ENCODE data around the gene SLC38A1.

DNA sequence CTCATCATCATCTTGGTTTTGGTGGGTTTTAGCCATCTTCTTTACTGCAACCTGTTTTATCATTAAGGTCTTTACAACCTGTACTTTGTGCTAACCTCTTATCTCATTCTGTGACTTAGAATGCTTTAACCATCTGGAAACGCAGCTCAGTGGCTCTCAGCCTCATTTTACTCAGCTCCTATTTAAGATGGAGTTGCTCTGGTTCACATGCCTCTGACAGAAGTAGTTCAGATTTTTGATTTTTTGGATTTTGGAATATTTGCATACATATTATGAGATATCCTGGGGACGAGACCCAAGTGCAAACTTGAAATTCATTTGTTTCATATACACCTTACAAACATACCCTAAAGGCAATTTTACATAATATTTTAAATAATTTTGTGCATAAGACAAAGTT lies 10.7 kb downstream of the SLC38A1 start:
- TF ChIP-seq, protein P1, sequence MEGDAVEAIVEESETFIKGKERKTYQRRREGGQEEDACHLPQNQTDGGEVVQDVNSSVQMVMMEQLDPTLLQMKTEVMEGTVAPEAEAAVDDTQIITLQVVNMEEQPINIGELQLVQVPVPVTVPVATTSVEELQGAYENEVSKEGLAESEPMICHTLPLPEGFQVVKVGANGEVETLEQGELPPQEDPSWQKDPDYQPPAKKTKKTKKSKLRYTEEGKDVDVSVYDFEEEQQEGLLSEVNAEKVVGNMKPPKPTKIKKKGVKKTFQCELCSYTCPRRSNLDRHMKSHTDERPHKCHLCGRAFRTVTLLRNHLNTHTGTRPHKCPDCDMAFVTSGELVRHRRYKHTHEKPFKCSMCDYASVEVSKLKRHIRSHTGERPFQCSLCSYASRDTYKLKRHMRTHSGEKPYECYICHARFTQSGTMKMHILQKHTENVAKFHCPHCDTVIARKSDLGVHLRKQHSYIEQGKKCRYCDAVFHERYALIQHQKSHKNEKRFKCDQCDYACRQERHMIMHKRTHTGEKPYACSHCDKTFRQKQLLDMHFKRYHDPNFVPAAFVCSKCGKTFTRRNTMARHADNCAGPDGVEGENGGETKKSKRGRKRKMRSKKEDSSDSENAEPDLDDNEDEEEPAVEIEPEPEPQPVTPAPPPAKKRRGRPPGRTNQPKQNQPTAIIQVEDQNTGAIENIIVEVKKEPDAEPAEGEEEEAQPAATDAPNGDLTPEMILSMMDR (conservative IDR thresholded peaks at IDR 0.05; ENCODE audit: low read depth in 2 of 2), result no peak
- TF ChIP-seq POLR2AphosphoS5 (IDR thresholded peaks at IDR 0.05; ENCODE audit: low read depth), result no peak
- TF ChIP-seq, protein P2, sequence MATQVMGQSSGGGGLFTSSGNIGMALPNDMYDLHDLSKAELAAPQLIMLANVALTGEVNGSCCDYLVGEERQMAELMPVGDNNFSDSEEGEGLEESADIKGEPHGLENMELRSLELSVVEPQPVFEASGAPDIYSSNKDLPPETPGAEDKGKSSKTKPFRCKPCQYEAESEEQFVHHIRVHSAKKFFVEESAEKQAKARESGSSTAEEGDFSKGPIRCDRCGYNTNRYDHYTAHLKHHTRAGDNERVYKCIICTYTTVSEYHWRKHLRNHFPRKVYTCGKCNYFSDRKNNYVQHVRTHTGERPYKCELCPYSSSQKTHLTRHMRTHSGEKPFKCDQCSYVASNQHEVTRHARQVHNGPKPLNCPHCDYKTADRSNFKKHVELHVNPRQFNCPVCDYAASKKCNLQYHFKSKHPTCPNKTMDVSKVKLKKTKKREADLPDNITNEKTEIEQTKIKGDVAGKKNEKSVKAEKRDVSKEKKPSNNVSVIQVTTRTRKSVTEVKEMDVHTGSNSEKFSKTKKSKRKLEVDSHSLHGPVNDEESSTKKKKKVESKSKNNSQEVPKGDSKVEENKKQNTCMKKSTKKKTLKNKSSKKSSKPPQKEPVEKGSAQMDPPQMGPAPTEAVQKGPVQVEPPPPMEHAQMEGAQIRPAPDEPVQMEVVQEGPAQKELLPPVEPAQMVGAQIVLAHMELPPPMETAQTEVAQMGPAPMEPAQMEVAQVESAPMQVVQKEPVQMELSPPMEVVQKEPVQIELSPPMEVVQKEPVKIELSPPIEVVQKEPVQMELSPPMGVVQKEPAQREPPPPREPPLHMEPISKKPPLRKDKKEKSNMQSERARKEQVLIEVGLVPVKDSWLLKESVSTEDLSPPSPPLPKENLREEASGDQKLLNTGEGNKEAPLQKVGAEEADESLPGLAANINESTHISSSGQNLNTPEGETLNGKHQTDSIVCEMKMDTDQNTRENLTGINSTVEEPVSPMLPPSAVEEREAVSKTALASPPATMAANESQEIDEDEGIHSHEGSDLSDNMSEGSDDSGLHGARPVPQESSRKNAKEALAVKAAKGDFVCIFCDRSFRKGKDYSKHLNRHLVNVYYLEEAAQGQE (IDR thresholded peaks at IDR 0.05; ENCODE audit: unreplicated experiment), result no peak
- TF ChIP-seq NANOG (IDR thresholded peaks at IDR 0.05; ENCODE audit: borderline replicate concordance), result no peak
- no peak for TF ChIP-seq EZH2 (IDR thresholded peaks at IDR 0.05; ENCODE audit: low read depth, unreplicated experiment)
- TF ChIP-seq EZH2phosphoT487 (IDR thresholded peaks at IDR 0.05; ENCODE audit: unreplicated experiment), result no peak
- no peak for TF ChIP-seq CREB1 (CRISPR knock-in tag; IDR thresholded peaks at IDR 0.05; ENCODE audit: low read depth)
- TF ChIP-seq JUNB (IDR thresholded peaks at IDR 0.05; ENCODE audit: unreplicated experiment), result no peak
- TF ChIP-seq, protein P3, sequence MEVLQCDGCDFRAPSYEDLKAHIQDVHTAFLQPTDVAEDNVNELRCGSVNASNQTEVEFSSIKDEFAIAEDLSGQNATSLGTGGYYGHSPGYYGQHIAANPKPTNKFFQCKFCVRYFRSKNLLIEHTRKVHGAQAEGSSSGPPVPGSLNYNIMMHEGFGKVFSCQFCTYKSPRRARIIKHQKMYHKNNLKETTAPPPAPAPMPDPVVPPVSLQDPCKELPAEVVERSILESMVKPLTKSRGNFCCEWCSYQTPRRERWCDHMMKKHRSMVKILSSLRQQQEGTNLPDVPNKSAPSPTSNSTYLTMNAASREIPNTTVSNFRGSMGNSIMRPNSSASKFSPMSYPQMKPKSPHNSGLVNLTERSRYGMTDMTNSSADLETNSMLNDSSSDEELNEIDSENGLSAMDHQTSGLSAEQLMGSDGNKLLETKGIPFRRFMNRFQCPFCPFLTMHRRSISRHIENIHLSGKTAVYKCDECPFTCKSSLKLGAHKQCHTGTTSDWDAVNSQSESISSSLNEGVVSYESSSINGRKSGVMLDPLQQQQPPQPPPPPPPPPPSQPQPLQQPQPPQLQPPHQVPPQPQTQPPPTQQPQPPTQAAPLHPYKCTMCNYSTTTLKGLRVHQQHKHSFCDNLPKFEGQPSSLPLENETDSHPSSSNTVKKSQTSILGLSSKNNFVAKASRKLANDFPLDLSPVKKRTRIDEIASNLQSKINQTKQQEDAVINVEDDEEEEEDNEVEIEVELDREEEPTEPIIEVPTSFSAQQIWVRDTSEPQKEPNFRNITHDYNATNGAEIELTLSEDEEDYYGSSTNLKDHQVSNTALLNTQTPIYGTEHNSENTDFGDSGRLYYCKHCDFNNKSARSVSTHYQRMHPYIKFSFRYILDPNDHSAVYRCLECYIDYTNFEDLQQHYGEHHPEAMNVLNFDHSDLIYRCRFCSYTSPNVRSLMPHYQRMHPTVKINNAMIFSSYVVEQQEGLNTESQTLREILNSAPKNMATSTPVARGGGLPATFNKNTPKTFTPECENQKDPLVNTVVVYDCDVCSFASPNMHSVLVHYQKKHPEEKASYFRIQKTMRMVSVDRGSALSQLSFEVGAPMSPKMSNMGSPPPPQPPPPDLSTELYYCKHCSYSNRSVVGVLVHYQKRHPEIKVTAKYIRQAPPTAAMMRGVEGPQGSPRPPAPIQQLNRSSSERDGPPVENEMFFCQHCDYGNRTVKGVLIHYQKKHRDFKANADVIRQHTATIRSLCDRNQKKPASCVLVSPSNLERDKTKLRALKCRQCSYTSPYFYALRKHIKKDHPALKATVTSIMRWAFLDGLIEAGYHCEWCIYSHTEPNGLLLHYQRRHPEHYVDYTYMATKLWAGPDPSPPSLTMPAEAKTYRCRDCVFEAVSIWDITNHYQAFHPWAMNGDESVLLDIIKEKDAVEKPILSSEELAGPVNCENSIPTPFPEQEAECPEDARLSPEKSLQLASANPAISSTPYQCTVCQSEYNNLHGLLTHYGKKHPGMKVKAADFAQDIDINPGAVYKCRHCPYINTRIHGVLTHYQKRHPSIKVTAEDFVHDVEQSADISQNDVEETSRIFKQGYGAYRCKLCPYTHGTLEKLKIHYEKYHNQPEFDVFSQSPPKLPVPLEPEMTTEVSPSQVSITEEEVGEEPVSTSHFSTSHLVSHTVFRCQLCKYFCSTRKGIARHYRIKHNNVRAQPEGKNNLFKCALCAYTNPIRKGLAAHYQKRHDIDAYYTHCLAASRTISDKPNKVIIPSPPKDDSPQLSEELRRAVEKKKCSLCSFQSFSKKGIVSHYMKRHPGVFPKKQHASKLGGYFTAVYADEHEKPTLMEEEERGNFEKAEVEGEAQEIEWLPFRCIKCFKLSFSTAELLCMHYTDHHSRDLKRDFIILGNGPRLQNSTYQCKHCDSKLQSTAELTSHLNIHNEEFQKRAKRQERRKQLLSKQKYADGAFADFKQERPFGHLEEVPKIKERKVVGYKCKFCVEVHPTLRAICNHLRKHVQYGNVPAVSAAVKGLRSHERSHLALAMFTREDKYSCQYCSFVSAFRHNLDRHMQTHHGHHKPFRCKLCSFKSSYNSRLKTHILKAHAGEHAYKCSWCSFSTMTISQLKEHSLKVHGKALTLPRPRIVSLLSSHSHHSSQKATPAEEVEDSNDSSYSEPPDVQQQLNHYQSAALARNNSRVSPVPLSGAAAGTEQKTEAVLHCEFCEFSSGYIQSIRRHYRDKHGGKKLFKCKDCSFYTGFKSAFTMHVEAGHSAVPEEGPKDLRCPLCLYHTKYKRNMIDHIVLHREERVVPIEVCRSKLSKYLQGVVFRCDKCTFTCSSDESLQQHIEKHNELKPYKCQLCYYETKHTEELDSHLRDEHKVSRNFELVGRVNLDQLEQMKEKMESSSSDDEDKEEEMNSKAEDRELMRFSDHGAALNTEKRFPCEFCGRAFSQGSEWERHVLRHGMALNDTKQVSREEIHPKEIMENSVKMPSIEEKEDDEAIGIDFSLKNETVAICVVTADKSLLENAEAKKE (CRISPR knock-in tag; IDR thresholded peaks at IDR 0.05), result no peak

Data from GM23338 (cell line).